ENCODE results near the gene AOPEP.

DNA sequence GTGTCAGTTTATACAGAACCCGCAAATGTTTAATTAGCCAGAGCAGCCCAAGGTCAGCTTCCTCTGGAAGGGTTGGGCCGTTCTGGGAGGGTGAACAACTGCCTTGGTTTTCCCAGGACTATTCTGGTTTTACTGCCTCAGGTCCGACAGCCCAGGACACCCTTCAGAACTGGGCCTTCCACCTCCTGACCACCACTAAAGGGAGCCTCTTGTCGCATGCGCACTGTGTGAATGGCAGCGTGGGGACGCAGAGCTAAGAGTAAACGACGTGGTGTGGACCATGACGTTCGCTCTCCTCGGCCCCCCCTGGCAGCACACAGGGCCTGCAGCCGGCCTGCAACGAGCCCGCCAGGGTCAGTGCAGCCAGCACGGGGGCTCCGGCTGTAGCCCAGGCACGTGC, 376.1 kb downstream of the AOPEP start:
- no peak for TF ChIP-seq EZH2 (IDR thresholded peaks at IDR 0.05; ENCODE audit: insufficient read depth, low read length)
- no peak for TF ChIP-seq CTCF (IDR thresholded peaks at IDR 0.05; ENCODE audit: insufficient read depth, low read depth, low read length)

Measured in astrocyte (in vitro differentiated cells and primary cell).